ENCODE measurements around the gene ASIC2.

Gene ASIC2

GRCh38 chr17:33292981-33293867 lies at the start of gene ASIC2:
Gene ASIC2, minus strand, starts transcription at chr17:33293295.
- no peak for DNase-seq (ENCODE audit: low spot score)

GRCh38 chr17:33342025-33342424 lies 48.9 kb upstream of the ASIC2 start:
- DNase-seq (ENCODE audit: low spot score): no peak

GRCh38 chr17:33338242-33338641 lies 45.1 kb upstream of the ASIC2 start:
- DNase-seq (ENCODE audit: low spot score): no peak

- DNase-seq (ENCODE audit: low spot score): no peak
Measured at GRCh38 chr17:33335491-33336173, 42.5 kb upstream of the ASIC2 start.

- no peak for DNase-seq (ENCODE audit: low spot score)
Measured at GRCh38 chr17:33334703-33335102, 41.6 kb upstream of the ASIC2 start.

GRCh38 chr17:33330877-33331276 lies 37.8 kb upstream of the ASIC2 start:
- DNase-seq (ENCODE audit: low spot score): no peak

GRCh38 chr17:33328129-33328528 lies 35.0 kb upstream of the ASIC2 start:
- DNase-seq (ENCODE audit: low spot score): no peak

GRCh38 chr17:33324736-33325135 lies 31.6 kb upstream of the ASIC2 start:
- no peak for DNase-seq (ENCODE audit: low spot score)

GRCh38 chr17:33322063-33322462 lies 29.0 kb upstream of the ASIC2 start:
- no peak for DNase-seq (ENCODE audit: low spot score)

- no peak for DNase-seq (ENCODE audit: low spot score)
Measured at GRCh38 chr17:33318241-33318640, 25.1 kb upstream of the ASIC2 start.

GRCh38 chr17:33316746-33317145 lies 23.7 kb upstream of the ASIC2 start:
- DNase-seq (ENCODE audit: low spot score): no peak

GRCh38 chr17:33310296-33310695 lies 17.2 kb upstream of the ASIC2 start:
- no peak for DNase-seq (ENCODE audit: low spot score)

- no peak for DNase-seq (ENCODE audit: low spot score)
Measured at GRCh38 chr17:33303254-33303653, 10.2 kb upstream of the ASIC2 start.

GRCh38 chr17:33302394-33302793 lies 9.3 kb upstream of the ASIC2 start:
- DNase-seq (ENCODE audit: low spot score): no peak

GRCh38 chr17:33300241-33300640 lies 7.1 kb upstream of the ASIC2 start:
- no peak for DNase-seq (ENCODE audit: low spot score)

GRCh38 chr17:33299115-33299514 lies 6.0 kb upstream of the ASIC2 start:
- DNase-seq (ENCODE audit: low spot score): no peak

GRCh38 chr17:33297643-33298042 lies 4.5 kb upstream of the ASIC2 start:
- no peak for DNase-seq (ENCODE audit: low spot score)

- no peak for DNase-seq (ENCODE audit: low spot score)
Measured at GRCh38 chr17:33294994-33295393, 1.9 kb upstream of the ASIC2 start.

GRCh38 chr17:33292201-33292980 lies 704 bp downstream of the ASIC2 start:
- DNase-seq (ENCODE audit: low spot score): no peak

- DNase-seq (ENCODE audit: low spot score): no peak
Measured at GRCh38 chr17:33291248-33292200, 1.6 kb downstream of the ASIC2 start.

GRCh38 chr17:33290253-33290652 lies 2.8 kb downstream of the ASIC2 start:
- no peak for DNase-seq (ENCODE audit: low spot score)

Measured in hematopoietic multipotent progenitor cell treated with erythropoietin and hydrocortisone succinate and interleukin-3 and kit ligand, for 17 days (in vitro differentiated cells).